Measurements from ENCODE around the gene AFG3L2.
"Not testable (repeated sequence)": the region's sequence is repeated elsewhere in the genome, so short reads cannot be mapped to it uniquely, and the experiment has no call there.

The AFG3L2 gene

GRCh38 chr18:12376754-12377555 is at the start of gene AFG3L2:
TSS of gene AFG3L2 (minus strand) at chr18:12377227. CDS start at chr18:12377082, 145 bp downstream.
- peak; percentile 100 for DNase-seq

GRCh38 chr18:12424252-12424651 is 47.2 kb upstream of the AFG3L2 start:
- no peak for DNase-seq

GRCh38 chr18:12423820-12424219 is 46.8 kb upstream of the AFG3L2 start:
- DNase-seq = no peak

- no peak for DNase-seq
Measured at GRCh38 chr18:12423393-12423792, 46.4 kb upstream of the AFG3L2 start.

GRCh38 chr18:12422936-12423335 is 45.9 kb upstream of the AFG3L2 start:
- DNase-seq = no peak

- no peak for DNase-seq
Measured at GRCh38 chr18:12421732-12422131, 44.7 kb upstream of the AFG3L2 start.

- DNase-seq = no peak
Measured at GRCh38 chr18:12420821-12421421, 43.9 kb upstream of the AFG3L2 start.

GRCh38 chr18:12417687-12418086 is 40.7 kb upstream of the AFG3L2 start:
- no peak for DNase-seq

GRCh38 chr18:12416098-12416729 is 39.2 kb upstream of the AFG3L2 start:
- DNase-seq = no peak

GRCh38 chr18:12411456-12411855 is 34.4 kb upstream of the AFG3L2 start:
- DNase-seq = no peak

- DNase-seq = not testable (repeated sequence)
Measured at GRCh38 chr18:12410747-12411146, 33.7 kb upstream of the AFG3L2 start.

GRCh38 chr18:12410081-12410481 is 33.1 kb upstream of the AFG3L2 start:
- no peak for DNase-seq

GRCh38 chr18:12409469-12409868 is 32.4 kb upstream of the AFG3L2 start:
- DNase-seq = no peak

- DNase-seq = no peak
Measured at GRCh38 chr18:12408247-12408869, 31.3 kb upstream of the AFG3L2 start.

- DNase-seq = no peak
Measured at GRCh38 chr18:12406371-12407111, 29.5 kb upstream of the AFG3L2 start.

GRCh38 chr18:12405066-12405465 is 28.0 kb upstream of the AFG3L2 start:
- no peak for DNase-seq

GRCh38 chr18:12403601-12404506 is 26.8 kb upstream of the AFG3L2 start:
- no peak for DNase-seq

GRCh38 chr18:12401881-12402280 is 24.9 kb upstream of the AFG3L2 start:
- DNase-seq = no peak

GRCh38 chr18:12399231-12399630 is 22.2 kb upstream of the AFG3L2 start:
- DNase-seq = no peak

GRCh38 chr18:12398625-12399024 is 21.6 kb upstream of the AFG3L2 start:
- no peak for DNase-seq

- DNase-seq = no peak
Measured at GRCh38 chr18:12397793-12398192, 20.8 kb upstream of the AFG3L2 start.

- DNase-seq = no peak
Measured at GRCh38 chr18:12397254-12397653, 20.2 kb upstream of the AFG3L2 start.

Measured in activated CD4-positive, CD25-positive, alpha-beta regulatory T cell treated with anti-CD3 and anti-CD28 coated beads, Interleukin-2, amount 50 U/mL, for 72 hours (primary cell).